Measurements from ENCODE around the gene MAX. TPM values are rescaled to one million over a fixed set of nuclear protein-coding genes. Genes with fewer than 3 reads are reported as not detected.

Gene MAX
- total RNA-seq, 2 experiments from 2014 or later: 132 to 134 TPM

- no peak overlapping the region for H3K27ac Mint-ChIP-seq
- CTCF ChIA-PET: no interaction called here
- no peaks in the 10 kb centered on the region for H3K27me3 Mint-ChIP-seq (ENCODE audit: low read depth)
- H3K4me3 Mint-ChIP-seq: no peak overlapping the region
- ATAC-seq (no peak), DNase-seq (no peak)
- no peaks in the 10 kb centered on the region for H3K9me3 Mint-ChIP-seq (ENCODE audit: insufficient read depth)
- H3K4me1 Mint-ChIP-seq (ENCODE audit: low read depth): peaks cover 40% of the 10 kb centered on the region
- POLR2A ChIA-PET: no interaction called here
- peaks cover 82% of the 10 kb centered on the region for H3K36me3 Mint-ChIP-seq (ENCODE audit: low read depth)
These were observed 21.2 kb downstream of the MAX start for GRCh38 chr14:65080960-65081747.

GRCh38 chr14:65079768-65080167, 22.5 kb downstream of the MAX start:
- peaks cover 81% of the 10 kb centered on the region for H3K36me3 Mint-ChIP-seq (ENCODE audit: low read depth)
- POLR2A ChIA-PET: no interaction called here
- CTCF ChIA-PET: interaction anchor here (0.8 kb wide), 1 partner anchor 19 kb away, joined by 3 read pairs; no protein-coding TSS in a partner anchor

GRCh38 chr14:65079201-65079600, 23.1 kb downstream of the MAX start:
- POLR2A ChIA-PET: no interaction called here
- DNase-seq (no peak), ATAC-seq (no peak)
- H3K4me3 Mint-ChIP-seq: no peak overlapping the region
- H3K27ac Mint-ChIP-seq: peak overlapping the region; percentile 39
- no peaks in the 10 kb centered on the region for H3K27me3 Mint-ChIP-seq (ENCODE audit: low read depth)
- H3K36me3 Mint-ChIP-seq (ENCODE audit: low read depth): peaks cover 82% of the 10 kb centered on the region
- peaks cover 54% of the 10 kb centered on the region for H3K4me1 Mint-ChIP-seq (ENCODE audit: low read depth)
- no peaks in the 10 kb centered on the region for H3K9me3 Mint-ChIP-seq (ENCODE audit: insufficient read depth)
- CTCF ChIA-PET: interaction anchor here (0.8 kb wide), 1 partner anchor 20 kb away, joined by 3 read pairs; no protein-coding TSS in a partner anchor

More at GRCh38 chr14:65079768-65080167, 22.5 kb downstream of the MAX start:
- Mint-ChIP-seq H3K4me1 (ENCODE audit: low read depth) (peaks cover 50% of the 10 kb centered on the region), H3K27me3 (ENCODE audit: low read depth) (no peaks in the 10 kb centered on the region), H3K4me3 (no peak overlapping the region), H3K27ac (no peak overlapping the region), H3K9me3 (ENCODE audit: insufficient read depth) (no peaks in the 10 kb centered on the region)
- DNase-seq (no peak), ATAC-seq (no peak)

- no peak for ATAC-seq
- DNase-seq: no peak
- ChIA-PET POLR2A (interaction anchor here (1.1 kb wide), 2 partner anchors 26 to 384 kb away, joined by 3 to 5 read pairs; partner anchors contain the start of gene MAX), CTCF (no interaction called here)
- Mint-ChIP-seq H3K9me3 (ENCODE audit: insufficient read depth) (no peaks in the 10 kb centered on the region), H3K4me1 (ENCODE audit: low read depth) (peaks cover 50% of the 10 kb centered on the region), H3K27me3 (ENCODE audit: low read depth) (no peaks in the 10 kb centered on the region), H3K4me3 (no peak overlapping the region), H3K36me3 (ENCODE audit: low read depth) (peaks cover 69% of the 10 kb centered on the region), H3K27ac (no peak overlapping the region)
These were observed 25.0 kb downstream of the MAX start for GRCh38 chr14:65077318-65077717.

GRCh38 chr14:65075628-65076325, 26.5 kb downstream of the MAX start:
- Mint-ChIP-seq H3K27me3 (ENCODE audit: low read depth) (no peaks in the 10 kb centered on the region), H3K9me3 (ENCODE audit: insufficient read depth) (no peaks in the 10 kb centered on the region), H3K27ac (no peak overlapping the region), H3K4me3 (no peak overlapping the region), H3K4me1 (ENCODE audit: low read depth) (peaks cover 36% of the 10 kb centered on the region), H3K36me3 (ENCODE audit: low read depth) (peaks cover 54% of the 10 kb centered on the region)
- no peak for ATAC-seq
- DNase-seq: no peak
- ChIA-PET CTCF (no interaction called here), POLR2A (no interaction called here)

GRCh38 chr14:65074449-65075150, 27.7 kb downstream of the MAX start:
- no peak overlapping the region for H3K4me3 Mint-ChIP-seq
- ATAC-seq (no peak), DNase-seq (no peak)
- peaks cover 27% of the 10 kb centered on the region for H3K4me1 Mint-ChIP-seq (ENCODE audit: low read depth)
- no peak overlapping the region for H3K27ac Mint-ChIP-seq
- POLR2A ChIA-PET: no interaction called here
- CTCF ChIA-PET: interaction anchor here (1.1 kb wide), 1 partner anchor 14 kb away, joined by 4 read pairs; no protein-coding TSS in a partner anchor
- H3K27me3 Mint-ChIP-seq (ENCODE audit: low read depth): no peaks in the 10 kb centered on the region
- H3K36me3 Mint-ChIP-seq (ENCODE audit: low read depth): peaks cover 47% of the 10 kb centered on the region
- H3K9me3 Mint-ChIP-seq (ENCODE audit: insufficient read depth): no peaks in the 10 kb centered on the region

- CTCF ChIA-PET: interaction anchor here (1.1 kb wide), 1 partner anchor 15 kb away, joined by 4 read pairs; no protein-coding TSS in a partner anchor
- Mint-ChIP-seq H3K4me3 (no peak overlapping the region), H3K36me3 (ENCODE audit: low read depth) (peaks cover 40% of the 10 kb centered on the region)
These were observed 28.6 kb downstream of the MAX start for GRCh38 chr14:65073605-65074201.

GRCh38 chr14:65072937-65073336, 29.4 kb downstream of the MAX start:
- no peaks in the 10 kb centered on the region for H3K27me3 Mint-ChIP-seq (ENCODE audit: low read depth)
- CTCF ChIA-PET: no interaction called here
- no peak for DNase-seq
- H3K36me3 Mint-ChIP-seq (ENCODE audit: low read depth): peaks cover 46% of the 10 kb centered on the region
- no peaks in the 10 kb centered on the region for H3K9me3 Mint-ChIP-seq (ENCODE audit: insufficient read depth)
- POLR2A ChIA-PET: interaction anchor here (1.0 kb wide), 1 partner anchor 9 kb away, joined by 3 read pairs; no protein-coding TSS in a partner anchor
- no peak overlapping the region for H3K27ac Mint-ChIP-seq
- peaks cover 19% of the 10 kb centered on the region for H3K4me1 Mint-ChIP-seq (ENCODE audit: low read depth)
- no peak overlapping the region for H3K4me3 Mint-ChIP-seq
- ATAC-seq: no peak

More at GRCh38 chr14:65073605-65074201, 28.6 kb downstream of the MAX start:
- ATAC-seq (no peak), DNase-seq (no peak)
- Mint-ChIP-seq H3K27me3 (ENCODE audit: low read depth) (no peaks in the 10 kb centered on the region), H3K27ac (peak overlapping the region; percentile 17), H3K4me1 (ENCODE audit: low read depth) (peaks cover 19% of the 10 kb centered on the region), H3K9me3 (ENCODE audit: insufficient read depth) (no peaks in the 10 kb centered on the region)
- POLR2A ChIA-PET: interaction anchor here (1.0 kb wide), 1 partner anchor 8 kb away, joined by 3 read pairs; no protein-coding TSS in a partner anchor

GRCh38 chr14:65072256-65072655, 30.1 kb downstream of the MAX start:
- POLR2A ChIA-PET: no interaction called here

GRCh38 chr14:65071544-65071943, 30.8 kb downstream of the MAX start:
- DNase-seq (no peak), ATAC-seq (no peak)
- H3K27ac Mint-ChIP-seq: no peak overlapping the region
- peaks cover 42% of the 10 kb centered on the region for H3K36me3 Mint-ChIP-seq (ENCODE audit: low read depth)
- H3K27me3 Mint-ChIP-seq (ENCODE audit: low read depth): no peaks in the 10 kb centered on the region
- H3K4me3 Mint-ChIP-seq: no peak overlapping the region
- ChIA-PET CTCF (no interaction called here), POLR2A (no interaction called here)
- peaks cover 17% of the 10 kb centered on the region for H3K4me1 Mint-ChIP-seq (ENCODE audit: low read depth)
- no peaks in the 10 kb centered on the region for H3K9me3 Mint-ChIP-seq (ENCODE audit: insufficient read depth)

More at GRCh38 chr14:65072256-65072655, 30.1 kb downstream of the MAX start:
- DNase-seq (no peak), ATAC-seq (no peak)
- H3K27me3 Mint-ChIP-seq (ENCODE audit: low read depth): no peaks in the 10 kb centered on the region
- no peak overlapping the region for H3K4me3 Mint-ChIP-seq
- no peak overlapping the region for H3K27ac Mint-ChIP-seq
- no peaks in the 10 kb centered on the region for H3K9me3 Mint-ChIP-seq (ENCODE audit: insufficient read depth)
- peaks cover 19% of the 10 kb centered on the region for H3K4me1 Mint-ChIP-seq (ENCODE audit: low read depth)
- CTCF ChIA-PET: interaction anchor here (0.6 kb wide), 1 partner anchor 86 kb away, joined by 3 read pairs; no protein-coding TSS in a partner anchor
- H3K36me3 Mint-ChIP-seq (ENCODE audit: low read depth): peaks cover 45% of the 10 kb centered on the region

GRCh38 chr14:65070471-65070976, 31.8 kb downstream of the MAX start:
- peaks cover 14% of the 10 kb centered on the region for H3K4me1 Mint-ChIP-seq (ENCODE audit: low read depth)
- peaks cover 42% of the 10 kb centered on the region for H3K36me3 Mint-ChIP-seq (ENCODE audit: low read depth)
- no peak overlapping the region for H3K4me3 Mint-ChIP-seq
- DNase-seq (no peak), ATAC-seq (no peak)
- POLR2A ChIA-PET: no interaction called here
- CTCF ChIA-PET: no interaction called here
- H3K27ac Mint-ChIP-seq: no peak overlapping the region
- no peaks in the 10 kb centered on the region for H3K9me3 Mint-ChIP-seq (ENCODE audit: insufficient read depth)
- H3K27me3 Mint-ChIP-seq (ENCODE audit: low read depth): no peaks in the 10 kb centered on the region
